Embryonic facial prominence (tissue), 1 donor: Measurements from ENCODE around the gene CTAG2.
"Not testable (repeated sequence)": the region's sequence is repeated elsewhere in the genome, so short reads cannot be mapped to it uniquely, and the experiment has no call there.

Experiments
- DNase-seq: peaks from one replicate; pipeline ENCODE4 v3.0.0-alpha.2; 2016; ENCODE audit errors: extremely low spot score

The CTAG2 gene

DNA sequence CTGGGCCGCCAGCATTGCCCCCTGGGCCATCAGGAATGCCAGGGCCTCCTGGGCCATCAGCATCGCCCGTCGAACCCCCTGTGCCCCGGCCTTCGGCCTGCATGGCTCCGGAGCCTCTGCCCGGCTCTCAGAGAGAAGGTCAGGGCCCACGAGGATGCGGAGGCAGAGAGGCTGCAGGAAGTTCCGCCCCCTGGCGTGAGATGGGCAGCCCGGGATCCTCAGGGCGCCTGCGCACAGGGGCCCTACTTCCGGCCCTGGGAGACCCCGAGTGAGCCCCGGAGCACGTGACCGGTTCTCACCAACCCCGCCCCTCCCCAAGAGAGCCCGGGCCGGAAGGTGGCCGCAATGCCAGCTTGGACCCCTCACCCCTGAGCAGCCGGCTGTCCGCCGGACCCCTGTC, at the start of gene CTAG2:
TSS of gene CTAG2 (minus strand) at position 167 of the 400 bp plus-strand sequence. CDS start at position 103, 64 bp downstream.
- not testable (repeated sequence) for DNase-seq

GRCh38 chrX:154698630-154699248, 45.4 kb upstream of the CTAG2 start:
- no peak for DNase-seq

DNA sequence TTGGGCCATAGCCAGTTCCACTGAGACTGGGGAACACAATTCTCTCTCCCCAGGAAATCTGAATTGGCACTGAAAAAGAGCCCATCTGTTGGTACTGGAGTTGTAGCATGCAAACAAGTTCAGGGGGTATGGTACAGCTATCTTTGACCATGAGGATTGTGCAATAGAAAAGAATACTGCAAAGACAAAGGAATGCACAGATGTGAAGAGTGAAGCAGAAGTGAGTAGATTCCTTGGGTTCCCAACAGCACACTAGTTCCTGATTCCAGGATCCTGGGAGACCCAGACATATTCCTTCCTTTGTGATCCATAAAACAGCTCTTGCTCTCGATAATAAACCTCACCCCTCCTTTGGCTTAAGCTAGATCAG, 43.3 kb upstream of the CTAG2 start:
- no peak for DNase-seq

- no peak for DNase-seq
Observed at GRCh38 chrX:154695911-154696675, 42.7 kb upstream of the CTAG2 start.

DNA sequence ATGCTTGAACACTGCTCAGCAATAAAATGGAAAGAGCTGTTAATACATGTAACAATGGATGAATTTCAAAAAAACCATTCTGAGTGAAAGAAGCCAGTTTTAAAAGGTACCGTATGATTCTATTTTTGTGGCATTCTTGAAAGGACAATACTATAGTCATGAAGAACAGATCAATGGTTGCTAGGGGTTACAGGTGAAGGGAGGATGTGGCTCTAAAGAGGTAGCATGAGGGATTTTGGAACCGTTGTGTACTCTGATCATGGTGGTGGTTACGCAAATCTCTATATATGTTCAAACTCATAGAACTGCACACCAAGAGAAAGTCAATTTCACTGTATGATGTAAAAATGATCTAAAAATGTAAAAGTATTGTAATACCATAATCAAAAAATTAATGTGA, 40.0 kb upstream of the CTAG2 start:
- no peak for DNase-seq

DNA sequence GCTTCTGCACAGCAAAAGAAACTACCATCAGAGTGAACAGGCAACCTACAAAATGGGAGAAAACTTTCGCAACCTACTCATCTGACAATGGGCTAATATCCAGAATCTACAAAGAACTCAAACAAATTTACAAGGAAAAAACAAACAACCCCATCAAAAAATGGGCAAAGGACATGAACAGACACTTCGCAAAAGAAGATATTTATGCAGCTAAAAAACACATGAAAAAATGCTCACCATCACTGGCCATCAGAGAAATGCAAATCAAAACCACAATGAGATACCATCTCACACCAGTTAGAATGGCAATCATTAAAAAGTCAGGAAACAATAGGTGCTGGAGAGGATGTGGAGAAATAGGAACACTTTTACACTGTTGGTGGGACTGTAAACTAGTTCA, 37.1 kb upstream of the CTAG2 start:
- DNase-seq: not testable (repeated sequence)

DNA sequence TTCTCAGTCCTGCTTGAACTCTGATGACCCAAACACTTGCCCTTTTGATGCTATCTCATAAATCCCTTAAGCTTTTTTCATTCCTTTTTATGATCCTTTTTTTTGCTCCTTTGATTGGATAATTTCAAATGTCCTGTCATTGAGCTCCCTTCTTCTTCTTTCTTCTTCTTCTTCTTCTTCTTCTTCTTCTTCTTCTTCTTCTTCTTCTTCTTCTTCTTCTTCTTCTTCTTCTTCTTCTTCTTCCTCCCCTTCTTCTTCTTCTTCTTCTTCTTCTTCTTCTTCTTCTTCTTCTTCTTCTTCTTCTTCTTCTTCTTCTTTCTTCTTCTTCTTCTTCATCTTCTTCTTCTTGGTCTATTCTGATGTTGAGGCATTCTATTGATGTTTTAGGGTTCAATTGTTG, 18.7 kb upstream of the CTAG2 start:
- DNase-seq: not testable (repeated sequence)

DNA sequence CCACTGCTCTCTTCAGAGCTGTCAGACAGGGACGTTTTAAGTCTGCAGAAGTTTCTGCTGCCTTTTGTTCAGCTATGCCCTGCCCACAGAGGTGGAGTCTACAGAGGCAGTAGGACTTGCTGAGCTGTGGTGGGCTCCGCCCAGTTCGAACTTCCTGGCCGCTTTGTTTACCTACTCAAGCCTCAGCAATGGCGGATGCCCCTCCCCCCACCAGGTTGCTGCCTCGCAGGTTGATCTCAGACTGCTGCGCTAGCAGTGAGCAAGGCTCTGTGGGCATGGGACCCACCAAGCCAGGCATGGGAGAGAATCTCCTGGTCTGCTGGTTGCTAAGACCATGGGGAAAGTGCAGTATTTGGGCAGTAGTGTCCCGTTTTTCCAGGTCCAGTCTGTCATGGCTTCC, 17.5 kb upstream of the CTAG2 start:
- DNase-seq: not testable (repeated sequence)

- no peak for DNase-seq
Observed at GRCh38 chrX:154661899-154662298, 8.5 kb upstream of the CTAG2 start.

- no peak for DNase-seq
Observed at GRCh38 chrX:154661170-154661569, 7.8 kb upstream of the CTAG2 start.

DNA sequence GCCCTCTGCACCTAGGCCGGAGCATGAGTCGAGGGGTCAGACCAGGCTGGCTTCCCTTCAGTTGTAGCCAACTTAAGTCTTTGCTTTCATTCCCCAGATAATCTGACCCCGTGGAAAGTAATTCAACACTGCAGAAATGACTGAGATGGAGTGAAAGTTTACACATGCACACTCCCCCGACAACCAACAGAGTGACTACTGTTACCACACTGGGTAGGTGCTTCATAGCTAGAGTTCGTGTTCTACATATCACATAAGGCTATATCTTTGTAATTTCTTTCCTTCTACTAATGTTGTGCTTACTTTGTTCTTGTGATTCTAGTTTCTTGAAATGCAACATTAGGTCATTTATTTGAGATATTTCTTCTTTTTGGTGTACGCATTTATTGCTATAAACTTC, 7.2 kb upstream of the CTAG2 start:
- no peak for DNase-seq

- DNase-seq: no peak
Observed at GRCh38 chrX:154658957-154659356, 5.6 kb upstream of the CTAG2 start.

- no peak for DNase-seq
Observed at GRCh38 chrX:154658187-154658586, 4.8 kb upstream of the CTAG2 start.

- DNase-seq: no peak
Observed at GRCh38 chrX:154657226-154657805, 3.9 kb upstream of the CTAG2 start.

GRCh38 chrX:154655786-154656185, 2.4 kb upstream of the CTAG2 start:
- DNase-seq: no peak

DNA sequence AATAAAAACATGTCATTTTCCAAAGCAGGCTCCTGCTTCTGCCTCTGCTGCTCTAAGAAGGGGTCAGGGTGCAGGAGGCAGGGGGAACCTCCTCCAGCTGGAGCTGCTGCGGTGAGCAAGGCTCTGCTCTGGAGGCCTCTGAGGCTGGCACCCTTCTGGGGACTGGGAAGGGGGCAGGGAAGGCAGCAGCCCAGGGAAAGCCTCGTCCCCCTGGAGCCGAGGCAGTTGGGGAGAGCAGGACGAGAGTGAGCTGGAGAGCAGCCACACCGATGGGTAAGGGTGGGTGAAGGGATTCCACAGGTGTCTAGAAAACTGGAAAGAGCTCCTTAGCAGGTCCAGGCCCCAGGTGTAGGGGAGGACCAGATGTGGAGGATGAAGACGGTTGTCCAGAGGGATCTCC, 2.0 kb upstream of the CTAG2 start:
- DNase-seq: no peak

DNA sequence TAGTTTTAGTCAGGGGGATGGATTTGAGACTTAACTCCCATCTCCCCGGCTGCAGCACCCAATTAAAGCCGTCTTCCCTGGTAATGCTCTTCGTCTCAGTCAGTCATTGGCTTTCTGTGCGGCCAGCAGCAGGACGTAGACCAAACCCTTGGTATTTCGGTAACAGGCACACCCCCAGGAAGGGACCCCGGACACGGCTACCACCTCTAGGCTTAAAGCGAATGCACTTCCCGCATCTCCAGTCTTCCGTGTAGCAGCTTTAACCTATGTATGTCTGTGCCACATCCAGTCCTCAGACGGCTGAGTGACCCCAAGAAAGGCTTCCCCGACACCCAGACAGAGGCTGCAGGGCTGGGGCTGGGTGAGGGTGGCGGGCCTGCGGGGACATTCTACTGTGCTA, 1.5 kb upstream of the CTAG2 start:
- DNase-seq: no peak

DNA sequence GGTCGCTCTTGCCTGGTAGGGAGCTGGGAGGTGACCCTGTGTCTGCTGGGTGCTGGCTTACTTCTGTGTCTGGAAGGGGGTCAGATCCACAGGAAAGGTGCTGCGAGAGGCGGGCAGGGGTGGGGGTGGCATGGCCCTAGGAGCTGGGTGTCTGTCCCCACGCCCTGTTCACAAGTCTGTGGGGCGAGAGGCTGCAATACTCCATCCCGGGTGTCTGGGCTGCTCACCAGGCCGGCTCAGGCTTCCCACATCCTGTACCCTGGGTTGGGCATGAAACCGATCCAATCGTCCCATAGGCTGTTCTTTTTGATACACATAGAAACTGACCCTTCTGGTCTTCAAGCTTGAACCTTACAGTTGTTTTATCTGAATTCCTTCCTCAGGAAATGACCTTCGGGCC, 993 bp upstream of the CTAG2 start:
- no peak for DNase-seq

- DNase-seq: no peak
Observed at GRCh38 chrX:154653048-154653401, 354 bp downstream of the CTAG2 start.

GRCh38 chrX:154652311-154653047, 900 bp downstream of the CTAG2 start:
- DNase-seq: no peak

DNA sequence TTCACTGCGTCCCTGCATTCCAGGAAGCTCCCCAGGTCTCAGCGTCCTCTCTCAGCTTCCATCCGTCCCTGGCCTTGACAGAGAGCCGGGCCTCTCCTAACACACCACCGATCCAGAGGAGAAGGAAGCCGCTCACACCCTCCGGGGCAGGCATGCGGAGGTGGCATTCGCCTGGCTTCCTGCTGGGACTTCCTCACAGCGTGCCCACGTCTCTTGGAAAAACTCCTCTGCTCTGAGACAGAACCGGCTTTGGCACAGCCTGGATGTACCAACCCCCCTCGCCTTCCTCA, 3.2 kb downstream of the CTAG2 start:
- no peak for DNase-seq

DNA sequence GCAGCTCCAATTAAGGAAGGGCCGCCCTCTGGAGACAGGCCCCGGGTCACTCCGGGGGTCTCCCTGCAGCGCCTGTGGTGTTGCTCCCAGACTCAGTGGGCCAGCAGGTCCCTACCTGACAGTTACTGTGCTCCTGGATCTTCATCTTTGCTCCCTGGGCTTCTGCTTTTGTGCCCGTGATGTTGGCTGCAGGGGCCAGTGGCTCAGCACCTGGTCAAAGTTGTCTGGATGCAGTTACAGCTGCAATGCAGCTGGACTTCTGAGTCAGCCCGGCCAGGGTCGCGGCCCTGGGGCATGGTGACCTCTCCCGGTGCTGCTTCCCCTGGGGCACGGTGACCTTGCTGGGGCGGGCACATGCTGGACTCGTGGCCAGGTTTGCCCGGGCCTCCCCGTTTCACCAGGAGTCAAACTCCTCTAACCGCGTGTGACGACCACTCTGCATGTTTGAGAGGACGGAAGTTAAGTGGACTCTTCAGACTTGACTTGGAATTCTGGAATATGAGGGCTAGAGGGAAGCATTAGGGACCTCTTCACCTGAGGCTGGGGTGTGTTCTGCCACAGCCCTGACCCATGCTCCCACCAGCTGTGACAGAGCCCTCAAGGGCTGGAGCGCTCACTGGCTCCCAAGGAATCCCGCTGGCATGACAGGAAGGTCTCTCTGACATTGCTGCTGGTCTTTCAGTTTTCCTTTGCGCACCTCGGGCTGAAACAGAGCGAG, 3.7 kb downstream of the CTAG2 start:
- DNase-seq: no peak
